GM21786 (cell line): ENCODE measurements around the gene TMEM184C.

Experiments
- ATAC-seq: cut with Tn5 transposase; IDR thresholded peaks from one replicate; pipeline ENCODE4 v1.9.1; 2021; ENCODE audit not compliant: unreplicated experiment

Gene TMEM184C

DNA sequence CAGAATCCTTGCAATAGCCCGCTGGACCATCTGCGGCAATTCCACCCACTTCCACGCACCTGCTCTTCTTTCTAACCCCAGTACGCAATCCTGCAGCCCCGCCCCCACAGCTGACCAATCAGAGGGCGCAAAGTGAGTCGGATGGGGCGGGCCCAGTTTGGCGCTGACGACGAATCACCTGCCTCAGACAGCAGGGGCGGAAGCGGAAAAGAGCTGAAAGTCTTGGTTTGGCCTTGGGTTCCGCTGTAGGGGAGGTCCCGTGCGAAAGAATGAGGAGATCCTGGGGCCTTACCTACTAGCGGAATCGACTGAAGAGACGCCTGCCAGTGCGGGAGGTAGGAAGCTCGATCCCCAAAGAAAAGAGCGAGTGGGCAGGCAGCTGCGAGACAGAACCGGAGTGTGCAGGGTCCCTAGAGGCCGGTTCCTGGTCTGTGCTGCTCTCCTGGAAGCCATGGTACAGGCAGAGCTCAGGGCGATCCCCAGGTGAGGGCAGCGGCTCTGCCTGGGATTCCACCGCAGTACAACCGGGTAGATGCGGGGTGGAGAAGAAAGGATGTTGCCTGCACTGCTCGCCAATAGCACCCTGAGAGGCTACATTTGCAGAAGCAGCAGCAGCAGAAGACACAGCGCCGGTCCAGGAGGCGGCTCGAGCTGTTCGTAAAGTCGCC lies at the start of gene TMEM184C:
Gene TMEM184C (plus strand): TSS at position 225 of the 668 bp plus-strand sequence. CDS start 560 bp downstream, outside the sequence.
- peak; percentile 99 for ATAC-seq

DNA sequence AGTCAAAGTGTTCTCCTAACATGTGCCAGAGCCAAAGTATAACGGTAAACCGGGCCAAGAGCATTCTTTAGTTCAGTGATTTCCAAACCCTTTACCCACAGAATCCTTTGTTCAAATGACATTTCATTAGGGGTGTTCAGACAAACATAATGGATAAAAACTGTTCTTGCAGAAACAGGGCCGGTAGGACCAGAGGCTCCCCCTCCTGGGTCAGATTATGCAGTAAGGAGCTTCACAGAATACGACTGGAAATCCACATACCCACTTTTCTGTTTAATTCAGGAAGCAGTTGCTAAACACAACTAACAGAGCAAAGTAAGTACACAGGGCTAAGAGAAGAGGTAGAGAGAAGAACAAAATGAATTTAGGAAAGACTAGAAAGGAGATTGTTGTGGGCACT lies 46.6 kb upstream of the TMEM184C start:
- no peak for ATAC-seq

DNA sequence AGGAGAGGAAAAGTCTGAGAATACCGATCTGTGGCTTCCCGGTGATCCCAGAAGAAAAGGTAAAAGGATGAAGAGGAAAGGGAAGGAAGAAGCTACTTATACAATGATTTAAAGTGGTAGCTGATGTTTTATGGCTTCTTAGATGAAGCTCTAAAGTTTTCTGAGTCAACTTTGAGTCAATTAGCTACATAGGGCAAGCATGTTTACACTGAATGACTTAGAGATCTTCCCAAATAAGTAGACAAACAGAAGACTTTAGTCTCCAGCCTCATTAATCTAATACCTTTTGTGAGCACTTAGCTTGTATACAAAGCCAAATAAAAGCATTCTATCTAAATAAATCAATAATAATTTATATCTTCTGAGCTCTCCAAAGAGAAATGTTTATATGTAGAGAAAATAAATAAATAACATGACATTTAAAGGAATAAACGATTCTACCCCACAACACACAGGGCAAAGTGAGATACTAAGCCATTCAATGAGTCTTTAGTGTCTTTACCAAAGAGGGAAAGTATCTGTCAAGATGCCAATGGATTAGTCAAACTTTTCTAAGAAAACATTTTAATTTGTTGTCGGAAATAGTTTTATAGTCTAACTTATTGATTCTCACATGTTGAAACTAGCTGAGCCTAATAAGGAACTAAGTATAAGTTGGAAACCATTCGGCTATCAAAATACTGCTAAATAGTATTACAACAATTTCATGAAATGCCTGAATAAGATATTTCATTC lies 46.0 kb upstream of the TMEM184C start:
- ATAC-seq, result no peak

DNA sequence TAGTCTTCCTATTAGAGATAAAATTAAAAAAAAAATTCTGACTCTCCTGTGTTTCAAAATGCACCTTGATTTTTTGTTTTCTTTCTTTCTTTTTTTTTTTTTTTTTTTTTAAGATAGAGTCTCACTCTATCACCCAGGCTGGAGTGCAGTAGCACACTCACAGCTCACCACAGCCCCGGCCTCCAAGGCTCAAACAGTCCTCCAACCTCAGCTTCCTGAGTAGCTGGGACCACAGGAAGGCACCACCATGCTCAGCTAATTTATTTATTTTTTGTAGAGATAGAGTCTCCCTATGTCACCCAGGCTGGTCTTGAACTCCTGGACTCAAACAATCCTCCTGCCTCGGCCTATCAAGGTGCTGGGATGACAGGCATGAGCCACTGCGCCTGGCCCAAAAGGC lies 41.1 kb upstream of the TMEM184C start:
- no peak for ATAC-seq

DNA sequence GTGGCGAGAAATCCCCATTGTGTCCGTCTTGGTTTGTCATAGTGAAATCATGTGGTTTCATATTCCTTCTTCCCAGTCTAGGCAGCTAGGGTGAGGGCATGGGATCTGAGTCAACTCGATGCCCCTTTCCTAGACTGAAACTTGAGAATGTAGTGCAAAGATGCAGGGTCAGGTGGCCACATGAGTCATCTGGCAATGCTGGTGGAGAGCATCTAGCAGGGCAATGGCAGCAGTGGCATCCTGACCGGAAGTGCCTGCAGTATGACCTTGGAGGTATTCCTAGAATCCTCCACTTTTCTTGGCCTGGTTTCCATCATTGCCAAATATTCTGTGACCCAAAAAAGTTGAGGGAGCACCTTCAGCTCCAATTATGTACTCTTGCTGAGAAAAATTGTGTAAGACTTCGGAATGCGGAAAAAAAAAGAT lies 39.1 kb upstream of the TMEM184C start:
- ATAC-seq, result no peak

DNA sequence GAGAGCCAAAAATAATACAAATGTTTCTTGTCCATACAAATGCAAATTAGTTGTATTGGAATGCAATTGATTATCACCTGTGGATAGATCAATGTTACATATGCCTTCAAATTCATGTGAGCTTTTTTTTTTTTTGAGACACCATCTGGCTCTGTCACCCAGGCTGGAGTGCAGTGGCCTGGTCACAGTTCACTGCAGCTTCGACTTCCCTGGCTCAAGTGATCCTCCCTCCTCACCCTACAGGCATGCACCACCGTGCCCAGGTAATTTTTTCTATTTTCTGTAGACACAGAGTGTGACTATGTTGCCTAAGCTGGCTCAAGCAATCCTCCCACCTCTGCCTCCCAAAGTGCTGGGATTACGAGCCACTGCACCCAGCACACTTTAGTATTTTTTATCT lies 38.6 kb upstream of the TMEM184C start:
- no peak for ATAC-seq

DNA sequence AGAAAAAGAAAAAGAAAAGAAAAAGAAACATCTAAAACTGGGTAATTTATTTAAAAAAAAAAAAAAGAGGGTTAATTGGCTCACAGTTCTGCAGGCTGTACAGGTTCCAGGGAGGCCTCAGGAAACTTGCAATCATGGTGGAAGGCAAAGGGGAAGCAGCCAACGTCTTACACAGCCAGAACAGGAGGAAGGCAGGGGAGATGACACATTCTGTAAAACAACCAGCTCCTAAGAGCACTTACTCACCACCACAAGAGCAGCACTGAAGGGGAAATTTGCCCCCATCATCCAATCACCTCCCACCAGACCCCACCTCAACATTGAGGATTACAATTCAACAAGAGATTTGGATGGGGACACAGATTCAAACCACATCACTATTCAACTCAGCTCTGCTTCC lies 36.8 kb upstream of the TMEM184C start:
- ATAC-seq, result no peak

DNA sequence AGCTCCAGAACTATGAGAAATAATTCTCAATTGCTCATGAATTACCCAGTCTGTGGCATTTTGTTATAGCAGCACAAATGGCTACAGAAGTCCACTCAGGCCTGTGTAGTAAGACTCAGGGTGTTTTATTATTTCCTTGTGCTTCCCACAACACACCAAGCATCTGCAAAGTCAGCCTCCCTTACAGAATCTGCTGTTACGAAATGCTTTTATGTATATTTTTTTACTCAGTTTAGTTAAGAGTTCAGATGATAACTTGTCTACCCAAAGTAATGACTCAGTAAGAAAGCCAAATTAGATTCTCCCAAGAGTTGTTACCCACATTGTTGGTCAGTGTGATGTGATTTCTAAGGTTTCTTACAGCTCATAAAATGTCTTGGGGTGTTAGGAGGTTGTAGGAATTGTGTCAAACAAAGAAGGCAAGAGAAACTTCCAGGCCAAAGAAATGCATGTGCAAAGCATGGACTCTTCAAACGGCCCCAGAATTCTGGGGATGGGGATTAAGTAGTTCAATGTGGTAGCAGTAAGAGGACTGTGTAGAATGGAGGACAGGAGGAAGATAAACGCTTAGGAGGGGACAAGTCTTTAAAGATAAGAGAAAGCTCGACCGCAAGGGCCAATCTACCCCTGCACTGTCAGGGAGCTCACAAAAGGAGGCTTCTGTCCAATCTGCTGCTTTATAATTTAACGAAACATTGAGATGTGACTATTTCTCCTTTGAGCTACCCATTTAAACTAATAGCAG lies 35.4 kb upstream of the TMEM184C start:
- ATAC-seq, result no peak

DNA sequence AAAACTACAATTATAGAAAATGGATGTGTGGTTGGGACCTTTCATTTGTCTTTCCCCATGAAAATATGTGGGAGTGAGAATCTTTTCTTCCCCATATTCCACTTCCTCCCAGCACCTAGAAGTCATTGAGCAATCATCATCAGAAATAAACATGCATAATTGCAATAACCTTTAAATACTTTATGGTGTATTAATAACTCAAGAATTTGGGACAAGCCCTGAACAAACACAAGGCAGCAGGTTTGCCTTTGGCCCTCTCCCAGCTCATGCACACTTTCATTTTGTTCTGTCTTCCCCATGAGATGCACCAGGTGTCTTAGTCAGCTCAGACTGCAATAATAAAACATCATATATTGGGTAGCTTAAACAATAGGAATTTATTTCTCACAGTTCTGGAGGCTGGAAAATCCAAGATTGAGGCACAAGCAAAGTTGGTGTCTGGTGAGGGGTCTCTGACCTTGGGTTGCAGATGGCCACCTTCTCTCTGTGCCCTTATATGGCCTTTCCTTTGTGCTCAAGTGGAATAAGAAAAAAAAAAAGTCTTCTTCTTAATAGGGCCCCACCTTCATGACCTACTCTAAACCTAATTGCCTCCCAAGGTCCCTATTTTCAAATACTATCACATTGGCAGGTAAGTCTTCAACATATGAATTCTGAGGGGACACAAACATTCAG lies 34.7 kb upstream of the TMEM184C start:
- no peak for ATAC-seq

DNA sequence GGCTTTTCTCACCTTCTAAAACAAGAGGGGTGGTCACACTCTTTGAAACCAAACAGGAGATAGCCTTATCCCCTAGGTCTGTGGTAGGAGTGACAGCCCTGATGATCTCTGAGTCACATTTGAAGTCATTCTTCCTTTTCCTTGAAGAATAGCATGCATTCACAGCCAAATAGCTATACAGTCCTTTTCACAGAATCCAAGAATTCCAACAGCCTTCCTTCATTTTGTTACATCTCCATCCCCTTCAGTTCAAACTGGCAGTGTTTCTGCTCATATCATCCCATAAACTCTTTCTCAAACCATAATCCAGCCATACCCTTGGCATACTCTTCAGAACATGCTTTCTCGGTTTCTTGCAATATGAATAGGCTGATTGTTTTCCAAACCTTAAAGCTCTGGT lies 33.3 kb upstream of the TMEM184C start:
- ATAC-seq, result no peak

DNA sequence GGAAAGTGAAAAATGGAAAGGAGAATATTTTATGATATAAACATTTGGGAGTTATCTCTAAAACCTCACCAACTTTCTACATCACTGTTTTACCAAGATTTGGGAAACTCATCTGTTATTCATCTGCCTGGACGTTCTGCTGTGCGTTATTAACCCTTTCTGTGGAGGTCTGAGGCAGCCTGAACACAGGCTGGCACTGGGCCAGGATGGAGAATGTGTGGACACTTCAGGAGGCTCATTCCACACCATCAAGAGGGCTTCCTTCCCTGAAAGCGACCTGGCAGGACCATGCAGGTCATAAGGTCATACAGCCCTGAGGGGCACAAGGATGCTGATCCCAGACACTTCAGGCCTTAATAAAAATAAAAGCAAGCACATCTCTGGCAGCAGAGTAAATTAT lies 31.2 kb upstream of the TMEM184C start:
- ATAC-seq, result no peak

DNA sequence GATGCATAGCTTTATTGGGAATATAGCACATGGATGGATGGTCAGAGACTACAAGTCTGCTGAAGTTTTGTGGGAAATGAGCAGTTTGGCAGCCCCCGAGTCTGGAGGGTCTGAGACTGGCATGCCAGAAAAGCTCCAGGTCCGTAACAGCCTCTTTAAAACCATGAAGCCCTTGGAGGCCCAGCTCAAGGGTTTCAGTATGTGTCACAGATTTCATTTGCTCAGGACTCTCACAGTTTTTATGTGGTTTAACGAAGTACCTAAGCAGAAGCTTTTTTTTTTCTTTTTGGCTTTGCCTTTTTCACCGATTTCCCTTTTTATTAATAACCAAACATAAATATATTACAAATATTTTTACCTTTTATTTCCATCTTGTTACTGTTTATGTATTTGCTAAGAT lies 30.6 kb upstream of the TMEM184C start:
- peak; percentile 88 for ATAC-seq

DNA sequence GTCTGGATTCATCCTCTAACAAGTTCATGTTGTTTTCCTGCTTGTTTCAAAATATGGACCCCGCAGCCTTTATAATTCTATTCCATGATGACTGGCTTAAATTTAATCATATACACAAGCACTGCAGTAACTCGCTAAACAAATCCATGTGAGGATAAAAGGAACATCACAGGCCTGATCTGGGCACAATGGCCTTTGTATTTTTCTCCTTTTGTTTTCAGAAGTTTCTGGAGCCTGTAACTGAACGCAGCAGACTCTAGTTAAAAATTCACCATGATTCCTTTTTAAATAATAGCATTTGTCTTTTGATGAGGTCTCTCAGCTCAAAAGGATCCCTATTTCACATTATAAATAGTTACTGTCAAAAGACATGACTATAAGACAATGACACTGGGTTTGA lies 30.2 kb upstream of the TMEM184C start:
- ATAC-seq, result no peak

DNA sequence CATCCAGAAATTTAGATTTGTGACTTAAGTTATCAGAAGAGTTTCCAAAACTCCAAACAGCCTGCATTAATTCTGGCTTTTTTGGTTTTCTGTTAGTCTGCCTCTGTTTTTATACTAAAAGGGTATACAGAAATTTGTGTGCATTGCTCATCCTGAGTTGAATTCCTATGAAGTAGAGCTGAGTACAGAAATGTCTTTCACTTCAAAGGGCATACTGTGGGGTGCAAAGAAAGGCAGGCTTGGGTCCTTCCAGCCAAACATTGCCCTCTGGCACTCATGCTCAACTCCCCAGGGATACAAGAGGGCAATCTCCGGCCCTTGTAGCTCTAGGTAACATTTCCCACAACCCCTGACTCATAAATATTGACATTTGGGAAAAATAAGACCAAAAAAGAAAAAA lies 27.6 kb upstream of the TMEM184C start:
- ATAC-seq, result no peak

DNA sequence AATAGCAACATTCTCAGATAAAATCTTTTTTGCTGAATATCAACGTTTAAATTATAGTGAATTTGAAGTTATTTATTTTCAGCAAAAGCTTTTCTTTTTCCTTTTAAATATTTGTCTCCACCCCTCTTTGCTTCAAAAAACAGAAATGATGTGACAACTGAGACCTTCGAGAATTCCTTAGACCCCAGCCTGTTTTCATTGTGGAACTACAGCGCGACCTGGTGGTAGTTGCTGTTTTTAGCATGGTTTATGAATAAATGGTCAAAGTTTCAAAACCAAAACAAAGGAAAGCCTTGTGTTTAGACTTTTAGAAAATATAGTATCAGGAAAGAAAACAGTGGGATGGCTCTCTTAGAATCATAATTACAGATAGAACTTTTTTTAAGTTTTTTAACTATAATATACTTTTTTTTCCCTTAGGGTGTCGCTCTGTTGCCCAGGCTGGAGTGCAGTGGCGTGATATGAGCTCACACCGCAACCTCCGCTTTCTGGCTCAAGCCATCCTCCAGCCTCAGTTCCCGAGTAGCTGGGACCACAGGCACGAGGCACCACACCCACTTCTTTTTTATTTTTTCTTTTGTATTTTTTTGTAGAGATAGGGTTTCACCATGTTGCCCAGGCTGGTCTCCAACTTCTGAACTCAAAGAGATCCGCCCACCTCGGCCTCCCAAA lies 26.8 kb upstream of the TMEM184C start:
- ATAC-seq, result peak; percentile 55

DNA sequence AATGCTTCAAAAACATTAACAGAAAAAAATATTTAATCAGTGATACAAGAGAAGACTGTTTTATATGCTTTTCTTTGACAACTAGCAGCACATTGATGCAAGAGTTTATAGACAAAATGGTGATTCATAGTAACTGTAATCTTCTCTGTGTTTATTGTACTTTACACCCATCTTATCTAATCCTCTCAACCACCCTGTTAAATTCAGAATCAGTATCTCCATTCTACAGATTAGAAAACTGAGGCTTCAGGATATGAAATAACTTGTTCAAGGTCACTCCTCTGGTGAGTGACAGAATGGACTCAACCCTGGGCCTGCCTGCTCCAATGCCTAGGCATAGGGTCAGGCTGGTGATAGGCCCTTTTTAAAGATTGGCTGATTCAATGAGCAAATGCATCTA lies 26.1 kb upstream of the TMEM184C start:
- ATAC-seq, result no peak

DNA sequence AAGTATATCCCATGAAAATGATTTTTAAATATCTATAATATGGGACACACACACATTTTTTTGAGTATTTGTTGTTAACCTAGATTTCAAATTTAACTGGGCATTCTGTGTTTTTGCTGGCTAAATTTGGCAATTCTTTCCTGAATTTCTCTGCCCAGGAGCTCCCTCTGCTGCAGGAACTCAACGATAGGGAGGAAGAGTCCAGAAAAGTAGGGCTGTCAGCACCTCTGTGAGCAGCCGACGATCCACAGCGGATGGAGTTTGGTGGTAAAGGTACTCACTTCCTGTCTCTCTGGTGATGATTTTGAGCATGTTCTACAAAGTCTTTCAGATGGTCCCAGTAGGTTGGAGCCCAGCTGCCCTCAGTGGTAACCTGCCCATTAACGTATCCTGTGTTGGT lies 23.1 kb upstream of the TMEM184C start:
- ATAC-seq, result no peak

DNA sequence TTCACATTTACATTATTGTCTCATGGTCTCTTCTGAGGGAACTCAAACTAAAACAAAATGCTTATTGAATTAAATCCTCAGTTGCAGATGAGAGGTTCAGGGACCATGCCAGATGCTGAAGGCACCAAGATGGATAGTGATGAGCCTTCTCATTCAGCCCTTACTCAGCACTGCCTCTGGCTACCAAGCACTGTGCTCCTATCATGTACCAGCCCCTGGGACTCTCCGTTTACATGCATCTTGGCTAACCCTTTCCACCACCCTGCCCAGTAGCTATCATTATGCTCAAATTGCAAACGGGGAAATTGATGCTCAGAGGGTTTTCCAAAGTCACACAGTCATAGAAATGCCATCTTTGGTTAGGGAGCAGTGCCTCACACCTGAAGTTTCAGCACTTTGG lies 22.6 kb upstream of the TMEM184C start:
- no peak for ATAC-seq

DNA sequence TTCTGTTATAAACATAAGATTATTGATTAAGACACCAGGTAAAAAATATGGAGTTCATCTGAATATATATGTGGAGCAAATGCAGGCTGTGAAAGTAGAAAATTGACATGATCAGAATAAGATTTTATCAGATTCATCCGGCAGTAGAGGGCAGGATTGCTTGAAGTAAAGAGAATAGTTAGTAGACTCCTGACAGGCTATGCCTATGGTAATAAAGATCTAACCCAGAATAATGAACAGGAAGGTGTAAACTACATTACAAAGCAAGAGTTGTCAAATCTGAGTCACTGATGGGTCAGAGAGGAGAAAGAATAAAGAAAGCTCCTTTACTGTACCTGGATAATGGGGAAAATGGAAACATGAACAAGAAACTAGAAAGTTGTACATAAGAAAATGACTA lies 20.8 kb upstream of the TMEM184C start:
- ATAC-seq, result no peak

DNA sequence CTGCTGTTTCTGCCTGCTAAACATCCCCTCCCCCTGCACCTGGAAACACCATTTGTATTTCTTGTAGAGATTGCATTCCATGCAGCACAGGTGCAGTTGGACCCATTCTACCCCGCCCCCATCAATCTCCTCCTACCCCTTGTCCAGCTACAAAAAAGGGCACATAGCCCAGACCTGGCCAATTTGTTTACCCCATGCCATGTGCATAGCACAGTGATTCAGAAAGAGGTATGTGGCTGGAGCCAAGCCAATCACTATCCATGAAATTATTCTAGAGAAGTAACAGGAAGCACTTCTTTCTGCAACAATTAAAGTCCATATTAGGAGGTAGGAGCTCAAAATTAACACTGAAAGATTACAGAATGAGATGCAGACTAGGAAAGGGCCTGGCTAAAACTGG lies 20.2 kb upstream of the TMEM184C start:
- ATAC-seq, result no peak

DNA sequence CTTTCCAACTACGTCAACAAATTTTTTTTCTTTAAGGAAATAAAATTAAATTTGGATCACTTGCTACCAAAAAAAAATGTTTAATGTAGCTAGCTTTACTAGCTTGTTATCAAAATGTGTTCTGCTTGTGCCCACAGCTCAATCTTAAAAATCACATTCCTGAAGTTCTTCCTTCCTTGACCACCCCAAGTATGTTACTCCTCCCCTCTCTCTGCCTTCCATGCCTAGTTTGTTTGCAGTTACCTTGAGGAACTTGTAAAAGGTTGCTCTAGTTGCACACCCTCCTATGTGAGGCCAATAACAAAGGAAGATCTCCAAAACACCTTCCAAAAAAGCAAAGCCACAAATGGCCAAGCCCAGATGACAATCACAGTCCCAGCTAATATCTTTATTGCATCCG lies 19.6 kb upstream of the TMEM184C start:
- no peak for ATAC-seq
